Smooth muscle cell of the brain vasculature (primary cell): ENCODE measurements around the gene ORC1.

Source experiments
- DNase-seq: peaks from one replicate; pipeline ENCODE4 v3.0.0-alpha.2; 2012; ENCODE audit warnings: low read depth, low spot score

ORC1 gene

GRCh38 chr1:52345252-52345651 lies 59.0 kb downstream of the ORC1 start:
- DNase-seq, result no peak

DNA sequence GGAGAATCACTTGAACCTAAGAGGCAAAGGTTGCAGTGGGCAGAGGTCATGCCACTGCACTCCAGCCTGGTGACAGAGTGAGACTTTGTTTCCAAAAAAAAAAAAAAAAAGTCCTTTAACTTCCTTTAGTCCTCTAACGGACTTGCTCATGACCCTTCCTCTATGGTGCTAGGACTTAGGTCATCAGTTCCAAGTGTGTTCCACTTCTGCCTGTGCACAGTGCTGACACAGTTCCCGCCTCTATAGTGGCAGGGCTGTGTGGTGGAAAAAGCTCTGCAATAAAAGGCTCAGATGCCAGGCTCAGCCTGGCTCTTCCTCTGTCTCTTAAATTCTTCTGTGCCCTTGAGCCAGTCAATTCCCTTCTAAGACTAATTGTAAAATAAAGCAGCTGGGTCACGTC lies 60.2 kb downstream of the ORC1 start:
- DNase-seq, result no peak

- no peak for DNase-seq
These were observed 62.5 kb downstream of the ORC1 start for GRCh38 chr1:52341655-52342260.

DNA sequence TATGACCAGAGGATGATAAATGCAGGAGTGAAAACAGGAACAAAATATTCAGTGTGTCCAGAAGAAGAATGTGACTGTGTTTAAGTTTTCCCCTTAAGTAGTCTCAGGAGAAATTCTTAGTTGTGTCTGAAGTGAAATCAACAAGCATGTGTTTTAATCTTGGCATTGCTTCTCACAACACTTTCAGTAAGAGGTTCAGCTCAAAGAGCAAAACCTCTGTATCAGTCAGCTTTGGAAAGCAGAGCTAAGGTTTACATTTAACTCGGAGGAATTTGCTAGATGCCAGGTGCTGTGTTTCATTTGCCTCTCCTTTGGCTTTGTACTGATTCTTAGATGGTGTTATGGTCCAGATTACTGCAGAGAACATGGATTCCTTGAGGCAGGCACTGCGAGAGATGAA lies 66.8 kb downstream of the ORC1 start:
- no peak for DNase-seq

GRCh38 chr1:52334906-52335528 lies 69.2 kb downstream of the ORC1 start:
- DNase-seq, result no peak

DNA sequence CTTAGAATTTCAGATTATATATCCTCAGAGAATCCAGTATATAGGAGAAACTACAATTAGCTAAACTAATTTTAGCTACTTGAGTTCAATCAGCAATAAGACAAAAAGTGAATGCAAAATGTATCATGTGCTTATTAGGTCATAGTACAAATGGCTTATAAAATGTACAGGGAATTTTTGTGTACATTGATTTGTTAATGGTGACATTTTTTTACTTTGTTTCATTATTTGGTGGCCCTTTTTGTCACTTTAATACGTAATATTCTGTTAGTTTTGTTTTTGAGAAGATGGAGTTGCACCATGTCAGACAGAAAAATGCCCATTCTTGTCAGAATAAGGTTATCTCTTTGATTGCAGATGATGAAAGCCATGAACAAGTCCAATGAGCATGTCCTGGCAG lies 71.8 kb downstream of the ORC1 start:
- DNase-seq, result no peak

DNA sequence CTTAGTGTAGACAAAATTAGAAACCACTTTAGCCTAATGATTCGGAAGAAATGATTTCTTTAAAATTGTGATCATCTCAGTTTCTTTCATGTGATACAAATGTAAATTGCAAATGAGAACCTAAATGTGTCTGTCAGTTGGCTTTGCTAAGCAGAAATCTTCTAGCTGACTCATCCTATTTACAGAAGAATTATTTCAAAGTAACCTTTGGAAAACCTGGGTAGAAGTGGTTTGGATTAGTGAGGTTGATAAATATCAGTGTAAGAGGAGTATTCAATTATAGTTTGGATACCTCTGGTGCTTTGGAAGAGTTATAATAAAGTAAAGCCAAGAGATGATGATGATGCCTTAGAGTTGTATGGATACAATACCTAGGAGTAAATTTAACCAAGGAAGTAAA lies 75.6 kb downstream of the ORC1 start:
- DNase-seq, result no peak

- DNase-seq, result no peak
These were observed 78.4 kb downstream of the ORC1 start for GRCh38 chr1:52325786-52326185.

DNA sequence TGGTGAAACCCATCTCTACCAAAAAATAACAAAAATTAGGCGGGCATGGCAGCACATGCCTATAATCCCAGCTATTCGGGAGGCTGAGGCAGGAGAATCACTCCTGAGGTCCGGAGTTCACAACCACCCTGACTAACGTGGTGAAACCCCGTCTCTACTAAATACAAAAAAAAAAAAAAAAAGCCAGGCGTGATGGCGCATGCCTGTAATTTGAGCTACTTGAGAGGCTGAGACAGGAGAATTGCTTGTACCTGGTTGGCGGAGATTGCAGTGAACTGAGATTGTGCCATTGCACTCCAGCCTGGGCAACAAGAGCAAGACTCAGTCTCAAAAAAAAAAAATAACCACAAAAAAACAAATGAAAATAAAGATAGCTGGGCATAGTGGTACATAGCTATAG lies 80.5 kb downstream of the ORC1 start:
- DNase-seq, result no peak
